Activated T-cell treated with anti-CD3 and anti-CD28 coated beads, Interleukin-2, amount 50 U/mL, for 72 hours (primary cell): ENCODE measurements around the gene TBC1D3B. TPM values are rescaled to one million over a fixed set of nuclear protein-coding genes. Genes with fewer than 3 reads are reported as not detected.

Experiments
- total RNA-seq, 2 donors: library from RNA; stranded (reverse); gene quantifications; one replicate each; pipeline ENCODE4 v1.2.3, GENCODE V29; 2022

TBC1D3B gene
- total RNA-seq, 2 donors from 2014 or later, result 10.8 to 21.4 TPM

Other genes with a start within 250 kb of the TBC1D3B start
- gene RDM1, start 245.9 kb downstream of the TBC1D3B start, total RNA-seq, result 1 to 10 TPM; 7.6 to 8.4 TPM
- not detected for gene LYZL6, start 232.9 kb downstream of the TBC1D3B start, total RNA-seq
- not detected for gene CCL16, start 195.1 kb downstream of the TBC1D3B start, total RNA-seq
- not detected for gene CCL14, start 189.9 kb downstream of the TBC1D3B start, total RNA-seq
- not detected for gene CCL15, start 175.1 kb downstream of the TBC1D3B start, total RNA-seq
- gene CCL23, start 158.7 kb downstream of the TBC1D3B start, total RNA-seq, result not detected
- 1 to 10 TPM in 1 of 2 donors, under 1 TPM in 1; 0.48 to 1.5 TPM for gene CCL18, start 112.4 kb downstream of the TBC1D3B start, total RNA-seq
- gene CCL3, start 86.5 kb downstream of the TBC1D3B start, total RNA-seq, result 100 to 1,000 TPM in 1 of 2 donors, 10 to 100 TPM in 1; 79.6 to 336 TPM
- gene CCL4, start 72.8 kb downstream of the TBC1D3B start, total RNA-seq, result 100 to 1,000 TPM in 1 of 2 donors, 10 to 100 TPM in 1; 63.9 to 200 TPM
- 10 to 100 TPM in 1 of 2 donors, 1 to 10 TPM in 1; 7.0 to 55.5 TPM for gene CCL3L1, start 20.1 kb upstream of the TBC1D3B start, total RNA-seq
- 10 to 100 TPM in 1 of 2 donors, 1 to 10 TPM in 1; 9.1 to 77.2 TPM for gene CCL4L2, start 34.4 kb upstream of the TBC1D3B start, total RNA-seq
- 1 to 10 TPM; 2.5 to 3.1 TPM for gene TBC1D3I, start 87.9 kb upstream of the TBC1D3B start, total RNA-seq
- gene TBC1D3G, start 147.2 kb upstream of the TBC1D3B start, total RNA-seq, result 1 to 10 TPM in 1 of 2 donors, not detected in 1; 7.2 TPM
- not detected for gene TBC1D3H, start 211.8 kb upstream of the TBC1D3B start, total RNA-seq